SK-N-SH (cell line): ENCODE data around the gene UBTF. TPM values are rescaled to one million over a fixed set of nuclear protein-coding genes. Genes with fewer than 3 reads are reported as not detected.

Experiments
- CTCF ChIA-PET: fragments of 300-600, 350-600 bp; formaldehyde crosslinking; extraction: SDS; loops from one replicate; lab custom pipeline; 2021; lab: Yijun Ruan, JAX
- POLR2A ChIA-PET: fragments of 350-600 bp; sonication (Branson Sonifier 250); formaldehyde crosslinking; extraction: SDS; loops from one replicate; lab custom pipeline; 2020; ENCODE audit warnings: antibody characterized with exemption, inconsistent platforms; lab: Yijun Ruan, JAX
- DNase-seq: peaks from one replicate; pipeline ENCODE4 v3.0.0; 2012
- H2AFZ ChIP-seq: fragments of 200-600 bp; sonication (generic); 2 replicates; pipeline ENCODE4 v1.8.1; 2016; ENCODE audit warnings: antibody characterized with exemption, mild to moderate bottlenecking, low read depth
- H3F3A ChIP-seq: fragments of 200-600 bp; sonication (generic); replicated peaks from 2 replicates; pipeline ENCODE3; 2016; ENCODE audit warnings: antibody characterized with exemption, mild to moderate bottlenecking; ENCODE audit not compliant: insufficient read depth
- H3K27ac ChIP-seq, 2 experiments: fragments of 200-500 bp in 1 of 2; fragments of 200-600 bp in 1 of 2; sonication (Bioruptor generic) in 1 of 2; sonication (generic), shearing (Covaris generic) in 1 of 2; 2 replicates each; pipeline versions ENCODE4 v1.5.1 to v1.6.1; 2014 to 2016; ENCODE audit warnings: low read depth in 2 of 2, inconsistent platforms in 1 of 2, low read length in 1 of 2, mild to moderate bottlenecking in 1 of 2, mixed read lengths in 1 of 2
- H3K27me3 ChIP-seq: fragments of 200-600 bp; sonication (generic), shearing (Covaris generic); 2 replicates; pipeline ENCODE4 v1.6.1; 2016; ENCODE audit warnings: mixed run types; ENCODE audit not compliant: insufficient read depth
- H3K36me3 ChIP-seq, 2 experiments: fragments of 200-500 bp in 1 of 2; fragments of 200-600 bp in 1 of 2; sonication (Bioruptor generic) in 1 of 2; sonication (generic) in 1 of 2; replicated peaks in 1 of 2; 2 replicates each; pipeline versions ENCODE3 to v1.5.1; 2014 to 2016; ENCODE audit warnings: low read length in 1 of 2, mild to moderate bottlenecking in 1 of 2; ENCODE audit not compliant: insufficient read depth in 2 of 2, control insufficient read depth in 1 of 2
- H3K4me1 ChIP-seq, 2 experiments: fragments of 200-500 bp in 1 of 2; fragments of 200-600 bp in 1 of 2; sonication (Bioruptor generic) in 1 of 2; sonication (generic), shearing (Covaris generic) in 1 of 2; 2 replicates each; pipeline versions ENCODE4 v1.5.1 to v1.6.1; 2014 to 2016; ENCODE audit warnings: low read depth in 1 of 2, low read length in 1 of 2, mixed run types in 1 of 2; ENCODE audit not compliant: insufficient read depth in 2 of 2, control insufficient read depth in 1 of 2
- H3K4me2 ChIP-seq: fragments of 200-600 bp; sonication (generic), shearing (Covaris generic); 2 replicates; pipeline ENCODE4 v1.6.1; 2017; ENCODE audit warnings: mixed run types
- H3K4me3 ChIP-seq, 2 experiments: fragments of 200-500 bp in 1 of 2; fragments of 200-600 bp in 1 of 2; sonication (Bioruptor generic) in 1 of 2; sonication (generic), shearing (Covaris generic) in 1 of 2; 2 replicates each; pipeline versions ENCODE4 v1.5.1 to v1.8.1; 2014 to 2016; ENCODE audit warnings: low read depth in 2 of 2, inconsistent platforms in 1 of 2, low read length in 1 of 2, mild to moderate bottlenecking in 1 of 2, mixed read lengths in 1 of 2, moderate library complexity in 1 of 2
- H3K79me2 ChIP-seq: fragments of 200-600 bp; sonication (generic); 2 replicates; pipeline ENCODE4 v1.8.1; 2017; ENCODE audit warnings: mild to moderate bottlenecking; ENCODE audit not compliant: insufficient read depth
- H3K9ac ChIP-seq: fragments of 200-600 bp; sonication (generic); 2 replicates; pipeline ENCODE4 v1.6.1; 2017; ENCODE audit warnings: mixed run types
- H3K9me2 ChIP-seq: fragments of 200-600 bp; sonication (generic); 2 replicates; pipeline ENCODE4 v1.6.1; 2017; ENCODE audit warnings: mixed run types
- H3K9me3 ChIP-seq: fragments of 200-600 bp; sonication (generic); 2 replicates; pipeline ENCODE4 v1.6.1; 2017; ENCODE audit warnings: mixed run types, mild to moderate bottlenecking, moderate library complexity
- H4K20me1 ChIP-seq: fragments of 200-600 bp; sonication (generic); 2 replicates; pipeline ENCODE4 v1.6.1; 2017; ENCODE audit warnings: mild to moderate bottlenecking, mixed run types; ENCODE audit not compliant: insufficient read depth
- ELF1 ChIP-seq: IDR thresholded peaks from 2 replicates; pipeline ENCODE4 v1.4.0; 2012
- EZH2phosphoT487 ChIP-seq: fragments of 200-600 bp; sonication (generic); IDR thresholded peaks from 2 replicates; pipeline ENCODE4 v1.6.1; 2017; ENCODE audit warnings: low read depth, mixed run types, mild to moderate bottlenecking, antibody characterized with exemption, moderate library complexity, borderline replicate concordance
- FOSL2 ChIP-seq: IDR thresholded peaks from 2 replicates; pipeline ENCODE4 v1.4.0; 2012; ENCODE audit warnings: low read depth, mild to moderate bottlenecking, moderate library complexity, borderline replicate concordance
- FOXJ3 ChIP-seq: sonication (generic); formaldehyde crosslinking; IDR thresholded peaks from 2 replicates; pipeline ENCODE4 v1.5.1; 2020; ENCODE audit warnings: mild to moderate bottlenecking, missing genetic modification reagents
- GATA2 ChIP-seq: sonication (generic); formaldehyde crosslinking; IDR thresholded peaks from 2 replicates; pipeline ENCODE4 v1.5.0; 2020; ENCODE audit warnings: mild to moderate bottlenecking, missing genetic modification reagents
- JUND ChIP-seq: IDR thresholded peaks from 2 replicates; pipeline ENCODE4 v1.4.0; 2012
- MEF2A ChIP-seq: IDR thresholded peaks from 2 replicates; pipeline ENCODE4 v1.4.0; 2012; ENCODE audit warnings: low read depth, borderline replicate concordance
- MXI1 ChIP-seq: IDR thresholded peaks from 2 replicates; pipeline ENCODE4 v1.6.1; 2012; ENCODE audit warnings: mild to moderate bottlenecking, low read depth, low read length, improper control_type of control experiment
- NFIC ChIP-seq: IDR thresholded peaks from 2 replicates; pipeline ENCODE4 v1.4.0; 2012; ENCODE audit warnings: borderline replicate concordance
- POLR2AphosphoS5 ChIP-seq: IDR thresholded peaks from 2 replicates; pipeline ENCODE4 v1.6.1; 2012; ENCODE audit warnings: low read depth, low read length
- RAD21 ChIP-seq: IDR thresholded peaks from 2 replicates; pipeline ENCODE4 v1.6.1; 2012; ENCODE audit warnings: mild to moderate bottlenecking, low read length
- RCOR1 ChIP-seq: fragments of 150-350 bp; IDR thresholded peaks from 2 replicates; pipeline ENCODE4 v1.6.1; 2017; ENCODE audit warnings: antibody characterized with exemption, low read length
- REST ChIP-seq: IDR thresholded peaks from 2 replicates; pipeline ENCODE4 v1.6.1; 2012; ENCODE audit warnings: mild to moderate bottlenecking, low read depth, low read length, moderate library complexity
- RXRA ChIP-seq: IDR thresholded peaks from 2 replicates; pipeline ENCODE4 v1.4.0; 2012; ENCODE audit warnings: low read depth, mild to moderate bottlenecking, borderline replicate concordance
- SIN3A ChIP-seq: IDR thresholded peaks from 2 replicates; pipeline ENCODE4 v1.6.1; 2012; ENCODE audit warnings: low read depth, mild to moderate bottlenecking, low read length, moderate library complexity, borderline replicate concordance
- SMC3 ChIP-seq: IDR thresholded peaks from 2 replicates; pipeline ENCODE4 v1.6.1; 2012; ENCODE audit warnings: low read depth, low read length, improper control_type of control experiment
- TAF1 ChIP-seq: IDR thresholded peaks from 2 replicates; pipeline ENCODE4 v1.6.1; 2012; ENCODE audit warnings: low read depth, mild to moderate bottlenecking, low read length, moderate library complexity, borderline replicate concordance
- TCF12 ChIP-seq: IDR thresholded peaks from 2 replicates; pipeline ENCODE4 v1.4.0; 2012
- TEAD4 ChIP-seq: IDR thresholded peaks from 2 replicates; pipeline ENCODE4 v1.4.0; 2012; ENCODE audit warnings: mild to moderate bottlenecking, borderline replicate concordance; ENCODE audit not compliant: insufficient read depth
- YY1 ChIP-seq: IDR thresholded peaks from 2 replicates; pipeline ENCODE4 v1.4.0; 2012; ENCODE audit warnings: low read depth, mild to moderate bottlenecking
- WGBS: methylation state at CpG from one replicate; pipeline ENCODE4 v1.1.6; 2017; ENCODE audit warnings: low lambda C conversion rate; 5-methylcytosine and 5-hydroxymethylcytosine counted together
- polyA plus RNA-seq, 3 experiments: library from polyadenylated mRNA; depleted of rRNA; stranded (reverse); fragments of >200 nt; gene quantifications; 2 replicates each; pipeline ENCODE4 v1.2.3, GENCODE V29; 2012
- TF ChIP-seq, protein P1 (sequence below): IDR thresholded peaks from 2 replicates; pipeline ENCODE4 v1.4.0; 2012; ENCODE audit warnings: low read depth
- TF ChIP-seq, protein P2 (sequence below): IDR thresholded peaks from 2 replicates; pipeline ENCODE4; 2012
- TF ChIP-seq, protein P3 (sequence below): fragments of 150-350 bp; IDR thresholded peaks from 2 replicates; pipeline ENCODE4 v1.6.1; 2016; ENCODE audit warnings: mild to moderate bottlenecking, low read depth, low read length

The UBTF gene
- polyA plus RNA-seq, 1 of the 3 experiments (the other 2 are of a cell fraction) = 37.2 TPM

DNA sequence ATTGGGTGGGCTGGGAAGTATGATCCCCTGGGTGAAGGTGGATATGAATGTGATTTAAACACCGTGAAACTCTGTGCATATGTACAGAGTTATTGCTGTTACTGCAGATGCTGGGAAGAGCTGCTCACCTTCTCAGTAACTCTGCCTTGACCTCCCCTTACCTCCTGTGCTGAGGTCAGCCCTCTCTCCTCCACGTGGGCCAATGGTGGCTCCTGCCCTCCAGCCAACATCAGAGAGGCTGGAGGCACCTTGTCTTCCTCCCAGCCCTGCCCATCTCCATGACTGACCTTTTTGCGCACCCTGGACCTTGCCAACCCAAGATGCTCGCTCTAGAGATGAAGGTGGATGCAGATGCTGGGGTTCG is 49.4 kb downstream of the UBTF start:
- POLR2A ChIA-PET = no interaction called here
- Histone ChIP-seq H3K4me2 (peak overlapping the region; percentile 7; the same call in 1 of the 2 replicates), H3F3A (peaks cover 7% of the 10 kb centered on the region), H2AFZ (no peak overlapping the region), H3K27ac (no peak overlapping the region), H3K4me1 (peaks cover 7 to 11% of the 10 kb centered on the region in 2 experiments; a peak in 1 of 4 replicates), H3K9ac (no peak overlapping the region), H3K9me3 (no peaks in the 10 kb centered on the region), H3K79me2 (no peaks in the 10 kb centered on the region), H3K27me3 (no peaks in the 10 kb centered on the region), H4K20me1 (no peaks in the 10 kb centered on the region), H3K9me2 (no peaks in the 10 kb centered on the region), H3K4me3 (no peak overlapping the region), H3K36me3 (no peaks in the 10 kb centered on the region)
- WGBS = 67% methylated on average over 4 of the region's 5 CpGs
- no peak for TF ChIP-seq GATA2 (CRISPR knock-in tag)
- TF ChIP-seq MEF2A = no peak
- TF ChIP-seq, protein P1, sequence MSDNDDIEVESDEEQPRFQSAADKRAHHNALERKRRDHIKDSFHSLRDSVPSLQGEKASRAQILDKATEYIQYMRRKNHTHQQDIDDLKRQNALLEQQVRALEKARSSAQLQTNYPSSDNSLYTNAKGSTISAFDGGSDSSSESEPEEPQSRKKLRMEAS = no peak
- TF ChIP-seq JUND = no peak
- TF ChIP-seq TEAD4 = no peak
- no peak for TF ChIP-seq SMC3
- TF ChIP-seq TAF1 = no peak
- TF ChIP-seq, protein P2, sequence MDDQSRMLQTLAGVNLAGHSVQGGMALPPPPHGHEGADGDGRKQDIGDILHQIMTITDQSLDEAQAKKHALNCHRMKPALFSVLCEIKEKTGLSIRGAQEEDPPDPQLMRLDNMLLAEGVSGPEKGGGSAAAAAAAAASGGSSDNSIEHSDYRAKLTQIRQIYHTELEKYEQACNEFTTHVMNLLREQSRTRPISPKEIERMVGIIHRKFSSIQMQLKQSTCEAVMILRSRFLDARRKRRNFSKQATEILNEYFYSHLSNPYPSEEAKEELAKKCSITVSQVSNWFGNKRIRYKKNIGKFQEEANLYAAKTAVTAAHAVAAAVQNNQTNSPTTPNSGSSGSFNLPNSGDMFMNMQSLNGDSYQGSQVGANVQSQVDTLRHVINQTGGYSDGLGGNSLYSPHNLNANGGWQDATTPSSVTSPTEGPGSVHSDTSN = no peak
- TF ChIP-seq NFIC = no peak
- no peak for TF ChIP-seq FOSL2
- no peak for TF ChIP-seq RAD21
- no peak for TF ChIP-seq SIN3A
- TF ChIP-seq FOXJ3 (CRISPR knock-in tag) = no peak
- TF ChIP-seq YY1 = no peak
- TF ChIP-seq RCOR1 = no peak
- no peak for TF ChIP-seq RXRA
- DNase-seq = no peak
- CTCF ChIA-PET = interaction anchor here (0.7 to 2.1 kb wide), 7 partner anchors 15 to 1049 kb away, joined by 3 to 7 read pairs (median 3); partner anchors contain the start of genes HDAC5 and TMUB2

DNA sequence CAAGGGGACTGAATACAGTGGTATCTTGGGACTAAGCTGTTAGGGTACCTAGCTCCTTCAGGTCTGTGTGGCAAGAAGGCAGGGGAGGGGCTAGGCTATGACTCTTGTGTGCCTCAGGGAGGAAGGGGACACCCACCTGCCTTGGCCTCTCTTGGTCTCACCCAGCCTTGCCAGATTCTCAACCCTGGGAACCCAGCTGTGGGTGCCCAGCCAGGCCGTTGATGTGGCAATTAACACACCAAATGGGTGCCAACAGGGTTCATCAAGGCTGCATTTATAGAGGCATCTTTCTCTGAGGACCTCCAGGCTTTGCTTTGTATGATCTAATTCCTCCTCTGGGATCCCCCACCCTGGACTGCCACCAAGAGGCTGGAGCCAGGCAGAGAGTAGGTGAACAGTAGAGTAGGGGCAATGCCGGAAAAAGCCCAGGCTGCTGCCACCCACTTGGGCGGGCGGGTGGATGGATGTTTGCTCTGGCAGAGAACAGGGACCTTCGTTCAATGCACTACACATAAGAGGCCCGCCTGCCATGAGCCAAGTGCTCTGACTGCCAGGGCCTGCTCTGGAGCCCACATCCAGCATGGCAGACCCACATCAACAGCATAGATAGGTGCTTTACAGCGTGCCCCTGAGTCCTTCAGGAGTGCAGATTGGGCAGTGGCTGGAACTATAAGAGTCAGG is 52.2 kb downstream of the UBTF start:
- peaks cover 5% of the 10 kb centered on the region for H3F3A ChIP-seq
- H3K9me2 ChIP-seq = no peaks in the 10 kb centered on the region
- no peak overlapping the region for H3K9ac ChIP-seq
- H3K27ac ChIP-seq = no peak overlapping the region
- H3K9me3 ChIP-seq = no peaks in the 10 kb centered on the region
- ChIA-PET POLR2A (interaction anchor here (1.4 to 1.9 kb wide), 2 partner anchors 25 to 84 kb away, joined by 4 to 6 read pairs; no protein-coding TSS in a partner anchor), CTCF (interaction anchor here (0.8 to 2.9 kb wide), 9 partner anchors 8 to 259 kb away, joined by 3 to 31 read pairs (median 5); partner anchors contain the start of genes HROB and TMUB2)
- H3K4me3 ChIP-seq = no peak overlapping the region
- peaks cover 7 to 11% of the 10 kb centered on the region in 2 experiments; a peak in 1 of 4 replicates for H3K4me1 ChIP-seq
- no peaks in the 10 kb centered on the region for H3K27me3 ChIP-seq
- H2AFZ ChIP-seq = no peak overlapping the region
- no peak overlapping the region for H3K4me2 ChIP-seq
- WGBS = 91% methylated on average over 5 of the region's 7 CpGs
- H3K79me2 ChIP-seq = no peaks in the 10 kb centered on the region
- no peak for DNase-seq
- H4K20me1 ChIP-seq = no peaks in the 10 kb centered on the region
- no peaks in the 10 kb centered on the region for H3K36me3 ChIP-seq
- TF ChIP-seq SIN3A = no peak
- TF ChIP-seq REST = no peak
- no peak for TF ChIP-seq EZH2phosphoT487
- TF ChIP-seq MXI1 = no peak
- no peak for TF ChIP-seq NFIC
- no peak for TF ChIP-seq TAF1
- no peak for TF ChIP-seq RAD21
- TF ChIP-seq, protein P3, sequence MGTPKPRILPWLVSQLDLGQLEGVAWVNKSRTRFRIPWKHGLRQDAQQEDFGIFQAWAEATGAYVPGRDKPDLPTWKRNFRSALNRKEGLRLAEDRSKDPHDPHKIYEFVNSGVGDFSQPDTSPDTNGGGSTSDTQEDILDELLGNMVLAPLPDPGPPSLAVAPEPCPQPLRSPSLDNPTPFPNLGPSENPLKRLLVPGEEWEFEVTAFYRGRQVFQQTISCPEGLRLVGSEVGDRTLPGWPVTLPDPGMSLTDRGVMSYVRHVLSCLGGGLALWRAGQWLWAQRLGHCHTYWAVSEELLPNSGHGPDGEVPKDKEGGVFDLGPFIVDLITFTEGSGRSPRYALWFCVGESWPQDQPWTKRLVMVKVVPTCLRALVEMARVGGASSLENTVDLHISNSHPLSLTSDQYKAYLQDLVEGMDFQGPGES = no peak
- no peak for TF ChIP-seq POLR2AphosphoS5
- TF ChIP-seq ELF1 = no peak
- TF ChIP-seq TCF12 = no peak
- no peak for TF ChIP-seq SMC3
